ENCODE data around the gene ABHD17A. TPM values are rescaled to one million over a fixed set of nuclear protein-coding genes. Genes with fewer than 3 reads are reported as not detected.

ABHD17A gene
- total and polyA plus RNA-seq, 9 of the 15 experiments (the other 6 are each of a cell fraction or from before 2014, with no cell fraction given): 0.04 to 135 (median 21.8) TPM; not detected in 1

- TF ChIP-seq, protein P1, sequence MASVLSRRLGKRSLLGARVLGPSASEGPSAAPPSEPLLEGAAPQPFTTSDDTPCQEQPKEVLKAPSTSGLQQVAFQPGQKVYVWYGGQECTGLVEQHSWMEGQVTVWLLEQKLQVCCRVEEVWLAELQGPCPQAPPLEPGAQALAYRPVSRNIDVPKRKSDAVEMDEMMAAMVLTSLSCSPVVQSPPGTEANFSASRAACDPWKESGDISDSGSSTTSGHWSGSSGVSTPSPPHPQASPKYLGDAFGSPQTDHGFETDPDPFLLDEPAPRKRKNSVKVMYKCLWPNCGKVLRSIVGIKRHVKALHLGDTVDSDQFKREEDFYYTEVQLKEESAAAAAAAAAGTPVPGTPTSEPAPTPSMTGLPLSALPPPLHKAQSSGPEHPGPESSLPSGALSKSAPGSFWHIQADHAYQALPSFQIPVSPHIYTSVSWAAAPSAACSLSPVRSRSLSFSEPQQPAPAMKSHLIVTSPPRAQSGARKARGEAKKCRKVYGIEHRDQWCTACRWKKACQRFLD (CRISPR knock-in tag; IDR thresholded peaks at IDR 0.05): peak; percentile 64; the same call in 1 of the 2 replicates
- TF ChIP-seq NCOR1 (IDR thresholded peaks at IDR 0.05): peak; percentile 95
- TF ChIP-seq HCFC1 (IDR thresholded peaks at IDR 0.05; ENCODE audit: low read depth, low read length): no peak
- TF ChIP-seq, protein P2, sequence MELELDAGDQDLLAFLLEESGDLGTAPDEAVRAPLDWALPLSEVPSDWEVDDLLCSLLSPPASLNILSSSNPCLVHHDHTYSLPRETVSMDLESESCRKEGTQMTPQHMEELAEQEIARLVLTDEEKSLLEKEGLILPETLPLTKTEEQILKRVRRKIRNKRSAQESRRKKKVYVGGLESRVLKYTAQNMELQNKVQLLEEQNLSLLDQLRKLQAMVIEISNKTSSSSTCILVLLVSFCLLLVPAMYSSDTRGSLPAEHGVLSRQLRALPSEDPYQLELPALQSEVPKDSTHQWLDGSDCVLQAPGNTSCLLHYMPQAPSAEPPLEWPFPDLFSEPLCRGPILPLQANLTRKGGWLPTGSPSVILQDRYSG (tag; conservative IDR thresholded peaks at IDR 0.05; ENCODE audit: low read depth): no peak
- no peak for TF ChIP-seq HMG20B (CRISPR knock-in tag; IDR thresholded peaks at IDR 0.05)
- TF ChIP-seq, protein P3, sequence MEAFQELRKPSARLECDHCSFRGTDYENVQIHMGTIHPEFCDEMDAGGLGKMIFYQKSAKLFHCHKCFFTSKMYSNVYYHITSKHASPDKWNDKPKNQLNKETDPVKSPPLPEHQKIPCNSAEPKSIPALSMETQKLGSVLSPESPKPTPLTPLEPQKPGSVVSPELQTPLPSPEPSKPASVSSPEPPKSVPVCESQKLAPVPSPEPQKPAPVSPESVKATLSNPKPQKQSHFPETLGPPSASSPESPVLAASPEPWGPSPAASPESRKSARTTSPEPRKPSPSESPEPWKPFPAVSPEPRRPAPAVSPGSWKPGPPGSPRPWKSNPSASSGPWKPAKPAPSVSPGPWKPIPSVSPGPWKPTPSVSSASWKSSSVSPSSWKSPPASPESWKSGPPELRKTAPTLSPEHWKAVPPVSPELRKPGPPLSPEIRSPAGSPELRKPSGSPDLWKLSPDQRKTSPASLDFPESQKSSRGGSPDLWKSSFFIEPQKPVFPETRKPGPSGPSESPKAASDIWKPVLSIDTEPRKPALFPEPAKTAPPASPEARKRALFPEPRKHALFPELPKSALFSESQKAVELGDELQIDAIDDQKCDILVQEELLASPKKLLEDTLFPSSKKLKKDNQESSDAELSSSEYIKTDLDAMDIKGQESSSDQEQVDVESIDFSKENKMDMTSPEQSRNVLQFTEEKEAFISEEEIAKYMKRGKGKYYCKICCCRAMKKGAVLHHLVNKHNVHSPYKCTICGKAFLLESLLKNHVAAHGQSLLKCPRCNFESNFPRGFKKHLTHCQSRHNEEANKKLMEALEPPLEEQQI (IDR thresholded peaks at IDR 0.05): no peak
- TF ChIP-seq ZBED1 (IDR thresholded peaks at IDR 0.05): no peak
- no peak for TF ChIP-seq POLR3A (IDR thresholded peaks at IDR 0.05; ENCODE audit: borderline replicate concordance, extremely low read depth, insufficient read depth, insufficient read length)
- TF ChIP-seq, protein P4, sequence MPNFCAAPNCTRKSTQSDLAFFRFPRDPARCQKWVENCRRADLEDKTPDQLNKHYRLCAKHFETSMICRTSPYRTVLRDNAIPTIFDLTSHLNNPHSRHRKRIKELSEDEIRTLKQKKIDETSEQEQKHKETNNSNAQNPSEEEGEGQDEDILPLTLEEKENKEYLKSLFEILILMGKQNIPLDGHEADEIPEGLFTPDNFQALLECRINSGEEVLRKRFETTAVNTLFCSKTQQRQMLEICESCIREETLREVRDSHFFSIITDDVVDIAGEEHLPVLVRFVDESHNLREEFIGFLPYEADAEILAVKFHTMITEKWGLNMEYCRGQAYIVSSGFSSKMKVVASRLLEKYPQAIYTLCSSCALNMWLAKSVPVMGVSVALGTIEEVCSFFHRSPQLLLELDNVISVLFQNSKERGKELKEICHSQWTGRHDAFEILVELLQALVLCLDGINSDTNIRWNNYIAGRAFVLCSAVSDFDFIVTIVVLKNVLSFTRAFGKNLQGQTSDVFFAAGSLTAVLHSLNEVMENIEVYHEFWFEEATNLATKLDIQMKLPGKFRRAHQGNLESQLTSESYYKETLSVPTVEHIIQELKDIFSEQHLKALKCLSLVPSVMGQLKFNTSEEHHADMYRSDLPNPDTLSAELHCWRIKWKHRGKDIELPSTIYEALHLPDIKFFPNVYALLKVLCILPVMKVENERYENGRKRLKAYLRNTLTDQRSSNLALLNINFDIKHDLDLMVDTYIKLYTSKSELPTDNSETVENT (CRISPR knock-in tag; IDR thresholded peaks at IDR 0.05): no peak
- TF ChIP-seq ZNF398 (CRISPR knock-in tag; IDR thresholded peaks at IDR 0.05): no peak
- no peak for TF ChIP-seq POLR2H (tag; IDR thresholded peaks at IDR 0.05; ENCODE audit: low read depth)
- TF ChIP-seq EP300 (IDR thresholded peaks at IDR 0.05; ENCODE audit: low read length): peak; percentile 90
- TF ChIP-seq SNAPC5 (CRISPR knock-in tag; IDR thresholded peaks at IDR 0.05): no peak
- TF ChIP-seq OTX1 (CRISPR knock-in tag; IDR thresholded peaks at IDR 0.05): no peak
- no peak for TF ChIP-seq SRSF9 (IDR thresholded peaks at IDR 0.05; ENCODE audit: borderline replicate concordance, low read depth, low read length)
- no peak for TF ChIP-seq WHSC1 (IDR thresholded peaks at IDR 0.05; ENCODE audit: low read length)
- TF ChIP-seq SRSF3 (IDR thresholded peaks at IDR 0.05; ENCODE audit: insufficient read depth, low read length): no peak
- no peak for TF ChIP-seq ARHGAP35 (IDR thresholded peaks at IDR 0.05; ENCODE audit: partially characterized antibody)
- no peak for TF ChIP-seq ZSCAN32 (CRISPR knock-in tag; IDR thresholded peaks at IDR 0.05)
These were observed 48.7 kb downstream of the ABHD17A start (continued) for GRCh38 chr19:1836458-1837221.

All from K562 (cell line).